Measurements from ENCODE around the gene BCL6B. TPM values are rescaled to one million over a fixed set of nuclear protein-coding genes. Genes with fewer than 3 reads are reported as not detected.
A peak's percentile ranks its signal among the peaks of the same experiment; 100 is the strongest.

BCL6B gene
- polyA plus RNA-seq, 1 experiment, result not detected

DNA sequence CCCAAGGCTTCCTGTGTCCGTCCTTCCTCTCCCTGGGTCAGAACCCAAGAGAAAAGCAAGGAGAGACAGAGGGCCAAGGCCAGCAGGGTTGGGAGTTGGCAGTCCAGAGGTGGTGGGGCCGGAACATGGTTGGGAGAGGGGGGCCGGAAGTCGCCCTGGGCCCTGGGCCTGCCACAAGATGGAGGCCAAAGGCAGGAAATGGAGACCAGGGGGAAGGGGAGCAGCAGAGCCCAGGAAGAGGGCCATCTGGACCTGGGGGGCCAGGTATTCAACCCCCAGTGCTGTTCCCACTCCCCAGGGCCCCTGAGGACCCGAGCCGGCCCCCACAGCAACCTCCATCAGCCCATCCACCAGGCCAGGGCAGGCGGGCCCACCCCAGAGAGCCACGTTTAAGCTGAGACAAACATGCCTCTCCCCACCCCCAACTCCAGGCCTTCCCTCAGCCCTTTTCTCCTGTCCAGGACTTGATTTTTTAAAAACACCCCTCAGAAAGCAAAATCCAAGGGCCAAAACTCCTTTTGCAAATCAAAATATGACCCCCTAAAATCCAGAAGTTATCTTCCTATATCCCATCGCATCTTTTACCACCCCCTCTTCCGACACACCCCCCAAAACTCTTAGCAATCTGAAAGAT is 4.4 kb upstream of the BCL6B start:
- DNase-seq (ENCODE audit: low read depth, low spot score), result no peak
- Histone ChIP-seq H3K27ac (ENCODE audit: low read depth, low read length) (no peak overlapping the region), H3K4me3 (ENCODE audit: low read depth, low read length) (no peak overlapping the region), H3K9me3 (ENCODE audit: control insufficient read depth, insufficient read depth, low read length) (peaks cover 2% of the 10 kb centered on the region; the same call in 1 of the 2 replicates), H3K27me3 (ENCODE audit: control insufficient read depth, insufficient read depth, low read length) (no peaks in the 10 kb centered on the region)
- TF ChIP-seq, protein P1, sequence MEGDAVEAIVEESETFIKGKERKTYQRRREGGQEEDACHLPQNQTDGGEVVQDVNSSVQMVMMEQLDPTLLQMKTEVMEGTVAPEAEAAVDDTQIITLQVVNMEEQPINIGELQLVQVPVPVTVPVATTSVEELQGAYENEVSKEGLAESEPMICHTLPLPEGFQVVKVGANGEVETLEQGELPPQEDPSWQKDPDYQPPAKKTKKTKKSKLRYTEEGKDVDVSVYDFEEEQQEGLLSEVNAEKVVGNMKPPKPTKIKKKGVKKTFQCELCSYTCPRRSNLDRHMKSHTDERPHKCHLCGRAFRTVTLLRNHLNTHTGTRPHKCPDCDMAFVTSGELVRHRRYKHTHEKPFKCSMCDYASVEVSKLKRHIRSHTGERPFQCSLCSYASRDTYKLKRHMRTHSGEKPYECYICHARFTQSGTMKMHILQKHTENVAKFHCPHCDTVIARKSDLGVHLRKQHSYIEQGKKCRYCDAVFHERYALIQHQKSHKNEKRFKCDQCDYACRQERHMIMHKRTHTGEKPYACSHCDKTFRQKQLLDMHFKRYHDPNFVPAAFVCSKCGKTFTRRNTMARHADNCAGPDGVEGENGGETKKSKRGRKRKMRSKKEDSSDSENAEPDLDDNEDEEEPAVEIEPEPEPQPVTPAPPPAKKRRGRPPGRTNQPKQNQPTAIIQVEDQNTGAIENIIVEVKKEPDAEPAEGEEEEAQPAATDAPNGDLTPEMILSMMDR (IDR thresholded peaks at IDR 0.05; ENCODE audit: low read depth, low read length), result no peak
- ChIA-PET CTCF (interaction anchor here (0.6 to 1.3 kb wide), 4 partner anchors 14 to 352 kb away, joined by 3 read pairs; no protein-coding TSS in a partner anchor), POLR2A (no interaction called here)

DNA sequence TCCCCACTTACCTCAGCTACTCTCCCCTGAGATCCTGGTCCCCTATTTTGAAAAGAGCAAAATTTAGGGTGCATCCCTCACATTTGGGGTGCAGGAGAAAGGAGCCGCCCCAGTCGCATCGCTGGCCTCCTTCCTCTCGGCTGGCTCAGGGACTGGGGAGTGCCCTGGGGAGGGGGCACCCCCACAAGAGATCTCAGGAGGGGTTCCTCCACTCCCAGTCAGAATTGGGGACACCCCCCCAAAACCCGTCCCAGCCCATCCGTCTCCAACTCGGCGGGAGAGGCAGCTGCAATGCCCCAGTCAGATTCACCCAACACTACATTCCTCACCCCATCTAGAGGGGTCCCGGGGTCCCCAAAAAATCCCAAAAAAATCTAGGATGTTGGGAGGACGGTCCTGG is 3.5 kb upstream of the BCL6B start:
- H3K4me3 ChIP-seq (ENCODE audit: low read depth, low read length), result no peak overlapping the region
- TF ChIP-seq, protein P1 (IDR thresholded peaks at IDR 0.05; ENCODE audit: low read depth, low read length), result no peak
- ChIA-PET POLR2A (interaction anchor here (1.0 kb wide), 1 partner anchor 351 kb away, joined by 3 read pairs; no protein-coding TSS in a partner anchor), CTCF (interaction anchor here (0.6 to 5.0 kb wide), 6 partner anchors 13 to 353 kb away, joined by 3 to 87 read pairs (median 3); no protein-coding TSS in a partner anchor)
- DNase-seq (ENCODE audit: low read depth, low spot score), result no peak
- H3K27me3 ChIP-seq (ENCODE audit: control insufficient read depth, insufficient read depth, low read length), result no peaks in the 10 kb centered on the region
- no peak overlapping the region for H3K27ac ChIP-seq (ENCODE audit: low read depth, low read length)
- peaks cover 5% of the 10 kb centered on the region; the same call in 1 of the 2 replicates for H3K9me3 ChIP-seq (ENCODE audit: control insufficient read depth, insufficient read depth, low read length)

GRCh38 chr17:7019839-7020519 is 2.9 kb upstream of the BCL6B start:
- Histone ChIP-seq H3K4me3 (ENCODE audit: low read depth, low read length) (peak overlapping the region; percentile 51), H3K27ac (ENCODE audit: low read depth, low read length) (no peak overlapping the region), H3K27me3 (ENCODE audit: control insufficient read depth, insufficient read depth, low read length) (no peaks in the 10 kb centered on the region), H3K9me3 (ENCODE audit: control insufficient read depth, insufficient read depth, low read length) (peaks cover 5% of the 10 kb centered on the region; the same call in 1 of the 2 replicates)
- TF ChIP-seq, protein P1 (IDR thresholded peaks at IDR 0.05; ENCODE audit: low read depth, low read length), result no peak
- ChIA-PET CTCF (interaction anchor here (0.6 to 5.0 kb wide), 11 partner anchors 12 to 346 kb away, joined by 3 to 87 read pairs (median 18); partner anchors contain the start of gene SLC16A13), POLR2A (interaction anchor here (1.0 kb wide), 1 partner anchor 352 kb away, joined by 3 read pairs; no protein-coding TSS in a partner anchor)
- no peak for DNase-seq (ENCODE audit: low read depth, low spot score)

DNA sequence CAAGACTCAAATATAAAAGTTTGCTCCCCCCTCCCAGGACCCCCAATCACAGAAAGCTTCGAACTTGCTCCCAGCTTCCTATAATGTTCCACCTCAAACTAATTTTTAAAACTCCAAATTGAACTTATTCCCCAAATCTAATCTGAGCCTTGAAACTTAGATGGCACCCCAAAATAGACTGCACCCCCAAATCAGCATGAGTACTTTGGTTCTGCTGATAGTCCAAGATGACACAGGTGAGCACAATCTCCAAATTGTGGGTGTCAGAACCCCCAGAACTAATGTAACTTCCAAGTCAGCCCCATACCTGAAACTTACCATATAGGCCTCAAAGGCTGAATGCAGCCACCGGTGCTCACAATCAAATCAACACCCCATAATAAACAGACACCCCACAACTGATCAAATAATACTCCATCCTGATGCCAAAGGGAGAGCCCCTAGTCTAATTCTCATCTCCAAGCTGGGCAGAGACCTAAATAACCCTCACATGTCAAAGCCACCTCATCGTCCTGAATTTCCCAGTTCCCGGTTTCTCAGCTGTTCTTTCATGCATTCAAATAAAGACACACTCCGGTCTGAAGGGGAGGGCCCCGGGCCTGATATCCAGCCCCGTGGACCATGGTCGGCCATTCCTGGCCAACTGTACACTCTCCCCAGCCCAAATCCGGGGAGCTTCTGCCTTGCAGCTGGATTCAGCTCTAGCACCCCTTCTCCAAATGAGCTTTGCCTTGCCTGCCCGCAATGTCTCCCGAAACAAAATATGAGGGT is 1.8 kb upstream of the BCL6B start:
- no peak for DNase-seq (ENCODE audit: low read depth, low spot score)
- Histone ChIP-seq H3K27ac (ENCODE audit: low read depth, low read length) (no peak overlapping the region), H3K4me3 (ENCODE audit: low read depth, low read length) (no peak overlapping the region), H3K27me3 (ENCODE audit: control insufficient read depth, insufficient read depth, low read length) (no peaks in the 10 kb centered on the region), H3K9me3 (ENCODE audit: control insufficient read depth, insufficient read depth, low read length) (peaks cover 5% of the 10 kb centered on the region; the same call in 1 of the 2 replicates)
- ChIA-PET CTCF (interaction anchor here (0.5 to 5.0 kb wide), 32 partner anchors 9 to 357 kb away, joined by 3 to 87 read pairs (median 4); partner anchors contain the start of genes RNASEK and SLC16A13), POLR2A (no interaction called here)
- TF ChIP-seq, protein P1 (IDR thresholded peaks at IDR 0.05; ENCODE audit: low read depth, low read length), result no peak

Data from AG04450 (cell line).